Panc1 (cell line): Measurements from ENCODE around the gene ZFP36L2. TPM values are rescaled to one million over a fixed set of nuclear protein-coding genes. Genes with fewer than 3 reads are reported as not detected.

Source experiments
- ATAC-seq: fragments of 200-7000 bp; cut with Tn5 transposase; 2 replicates; pipeline ENCODE4 v1.9.1; 2020; ENCODE audit warnings: mild to moderate bottlenecking, moderate library complexity
- BruUV-seq: library from RNA; stranded (reverse); fragments of 400-500 nt; replicated peaks from 2 replicates; lab custom pipeline; 2021; lab: Mats Ljungman, UMichigan
- CTCF ChIA-PET: fragments of 300-600 bp; sonication (Branson Sonifier 250); formaldehyde crosslinking; loops from one replicate; lab custom pipeline; 2022; ENCODE audit warnings: antibody characterized with exemption; lab: Charles Lee
- POLR2A ChIA-PET: fragments of 300-600 bp; sonication (Branson Sonifier 250); formaldehyde crosslinking; loops from one replicate; lab custom pipeline; 2022; ENCODE audit warnings: antibody characterized with exemption; lab: Charles Lee
- DNase-seq: peaks from one replicate; pipeline ENCODE4 v3.0.0-alpha.2; 2010; ENCODE audit warnings: low read depth, low spot score
- H3K27ac ChIP-seq: 2 replicates; pipeline ENCODE4 v1.5.1; 2011; ENCODE audit warnings: mild to moderate bottlenecking, low read length, inconsistent platforms
- H3K27me3 ChIP-seq: fragments of 200-500 bp; sonication (Bioruptor generic); 2 replicates; pipeline ENCODE4 v1.6.0; 2014; ENCODE audit warnings: low read length, inconsistent platforms; ENCODE audit not compliant: control insufficient read depth, insufficient read depth
- H3K36me3 ChIP-seq: fragments of 200-500 bp; sonication (Bioruptor generic); 2 replicates; pipeline ENCODE4 v1.5.1; 2014; ENCODE audit warnings: inconsistent platforms, mild to moderate bottlenecking, low read length, moderate library complexity; ENCODE audit not compliant: control insufficient read depth, insufficient read depth
- H3K4me1 ChIP-seq: 2 replicates; pipeline ENCODE4 v1.5.1; 2011; ENCODE audit warnings: inconsistent platforms, mild to moderate bottlenecking, low read length, moderate library complexity; ENCODE audit not compliant: control insufficient read depth, insufficient read depth
- H3K4me3 ChIP-seq, 2 experiments: 2 replicates each; pipeline ENCODE4 v1.5.1; 2011 to 2012; ENCODE audit warnings: low read depth in 2 of 2, low read length in 2 of 2, mild to moderate bottlenecking in 2 of 2, inconsistent platforms in 1 of 2, moderate library complexity in 1 of 2
- H3K9me3 ChIP-seq: fragments of 200-500 bp; sonication (Bioruptor generic); 2 replicates; pipeline ENCODE4 v1.5.1; 2014; ENCODE audit warnings: low read depth, mild to moderate bottlenecking, inconsistent platforms, low read length, moderate library complexity; ENCODE audit not compliant: control insufficient read depth, insufficient read depth
- POLR2AphosphoS5 ChIP-seq: IDR thresholded peaks from 2 replicates; pipeline ENCODE4 v1.6.1; 2012; ENCODE audit warnings: mild to moderate bottlenecking, low read depth, low read length, moderate library complexity
- REST ChIP-seq, 2 experiments: IDR thresholded peaks; 2 replicates each; pipeline ENCODE4 v1.6.1; 2011 to 2012; ENCODE audit warnings: low read depth in 2 of 2, control low read depth in 1 of 2, low read length in 1 of 2, mild to moderate bottlenecking in 1 of 2, moderate library complexity in 1 of 2; ENCODE audit not compliant: insufficient read depth in 1 of 2
- SIN3A ChIP-seq: IDR thresholded peaks from 2 replicates; pipeline ENCODE4 v1.6.1; 2012; ENCODE audit warnings: low read depth, mild to moderate bottlenecking, low read length, moderate library complexity, borderline replicate concordance; ENCODE audit not compliant: insufficient read depth
- TCF7L2 ChIP-seq: IDR thresholded peaks from 2 replicates; pipeline ENCODE4 v1.6.1; 2011; ENCODE audit warnings: mild to moderate bottlenecking, low read depth, low read length, inconsistent platforms
- in situ Hi-C: cut with HindIII; loops from 2 replicates; pipeline ENCODE4 v1.10.0; 2016; ENCODE audit warnings: low sequenced_read_pairs, low pct_unique_long_range_greater_than_20kb
- intact Hi-C: fragments of 100-400 bp; cut with micrococcal nuclease; formaldehyde crosslinking; loops from one replicate; pipeline ENCODE4 v1.10.0; 2022; ENCODE audit not compliant: unreplicated experiment
- total RNA-seq: library from RNA; stranded (reverse); gene quantifications from one replicate; pipeline ENCODE4 v1.2.1, GENCODE V29; 2021; ENCODE audit not compliant: unreplicated experiment
- TF ChIP-seq, protein P1 (sequence below): fragments of 450-650 bp; IDR thresholded peaks from 2 replicates; pipeline ENCODE4 v1.5.1; 2017; ENCODE audit warnings: mild to moderate bottlenecking

ZFP36L2 gene
- total RNA-seq, 1 experiment from 2014 or later = 46.3 TPM

GRCh38 chr2:43230951-43231827 lies 4.8 kb upstream of the ZFP36L2 start:
- H3K36me3 ChIP-seq = peaks cover 4% of the 10 kb centered on the region
- intact Hi-C loops = no loop called here
- H3K9me3 ChIP-seq = no peaks in the 10 kb centered on the region
- H3K27ac ChIP-seq = no peak overlapping the region
- ATAC-seq = no peak
- POLR2A ChIA-PET = no interaction called here
- TF ChIP-seq SIN3A (no peak), POLR2AphosphoS5 (no peak), TCF7L2 (no peak), REST (IDR thresholded peaks at IDR 0.05; ENCODE audit: insufficient read depth in 1 of 2, low read depth in 2 of 2, low read length in 1 of 2) (no peak)
- TF ChIP-seq, protein P1, sequence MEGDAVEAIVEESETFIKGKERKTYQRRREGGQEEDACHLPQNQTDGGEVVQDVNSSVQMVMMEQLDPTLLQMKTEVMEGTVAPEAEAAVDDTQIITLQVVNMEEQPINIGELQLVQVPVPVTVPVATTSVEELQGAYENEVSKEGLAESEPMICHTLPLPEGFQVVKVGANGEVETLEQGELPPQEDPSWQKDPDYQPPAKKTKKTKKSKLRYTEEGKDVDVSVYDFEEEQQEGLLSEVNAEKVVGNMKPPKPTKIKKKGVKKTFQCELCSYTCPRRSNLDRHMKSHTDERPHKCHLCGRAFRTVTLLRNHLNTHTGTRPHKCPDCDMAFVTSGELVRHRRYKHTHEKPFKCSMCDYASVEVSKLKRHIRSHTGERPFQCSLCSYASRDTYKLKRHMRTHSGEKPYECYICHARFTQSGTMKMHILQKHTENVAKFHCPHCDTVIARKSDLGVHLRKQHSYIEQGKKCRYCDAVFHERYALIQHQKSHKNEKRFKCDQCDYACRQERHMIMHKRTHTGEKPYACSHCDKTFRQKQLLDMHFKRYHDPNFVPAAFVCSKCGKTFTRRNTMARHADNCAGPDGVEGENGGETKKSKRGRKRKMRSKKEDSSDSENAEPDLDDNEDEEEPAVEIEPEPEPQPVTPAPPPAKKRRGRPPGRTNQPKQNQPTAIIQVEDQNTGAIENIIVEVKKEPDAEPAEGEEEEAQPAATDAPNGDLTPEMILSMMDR = no peak
- no peaks in the 10 kb centered on the region for H3K27me3 ChIP-seq
- CTCF ChIA-PET = no interaction called here
- in situ Hi-C loops = no loop called here
- DNase-seq = no peak
- no peak overlapping the region for H3K4me3 ChIP-seq
- no TSS peak for BruUV-seq
- H3K4me1 ChIP-seq = peaks cover 16% of the 10 kb centered on the region

GRCh38 chr2:43230351-43230885 lies 4.0 kb upstream of the ZFP36L2 start:
- TF ChIP-seq TCF7L2 (no peak), REST (IDR thresholded peaks at IDR 0.05; ENCODE audit: insufficient read depth in 1 of 2, low read depth in 2 of 2, low read length in 1 of 2) (no peak), POLR2AphosphoS5 (no peak), SIN3A (no peak)
- TF ChIP-seq, protein P1 = no peak
- Histone ChIP-seq H3K9me3 (no peaks in the 10 kb centered on the region), H3K4me1 (peaks cover 16% of the 10 kb centered on the region), H3K4me3 (no peak overlapping the region), H3K36me3 (peaks cover 4% of the 10 kb centered on the region), H3K27me3 (no peaks in the 10 kb centered on the region), H3K27ac (no peak overlapping the region)
- BruUV-seq = no TSS peak
- DNase-seq (no peak), ATAC-seq (no peak)
- in situ Hi-C loops = no loop called here
- intact Hi-C loops = no loop called here
- POLR2A ChIA-PET = no interaction called here
- CTCF ChIA-PET = no interaction called here
